SKM-1 treated with dmso at 0.1 percent for 144 hours (cell line): ENCODE results near the gene OOEP.
"Not testable (repeated sequence)": the region's sequence is repeated elsewhere in the genome, so short reads cannot be mapped to it uniquely, and the experiment has no call there.

ENCODE experiments used
- DNase-seq: peaks from one replicate; lab custom pipeline; 2025; ENCODE audit not compliant: unreplicated experiment; lab: John Stamatoyannopoulos, UW

The OOEP gene

DNA sequence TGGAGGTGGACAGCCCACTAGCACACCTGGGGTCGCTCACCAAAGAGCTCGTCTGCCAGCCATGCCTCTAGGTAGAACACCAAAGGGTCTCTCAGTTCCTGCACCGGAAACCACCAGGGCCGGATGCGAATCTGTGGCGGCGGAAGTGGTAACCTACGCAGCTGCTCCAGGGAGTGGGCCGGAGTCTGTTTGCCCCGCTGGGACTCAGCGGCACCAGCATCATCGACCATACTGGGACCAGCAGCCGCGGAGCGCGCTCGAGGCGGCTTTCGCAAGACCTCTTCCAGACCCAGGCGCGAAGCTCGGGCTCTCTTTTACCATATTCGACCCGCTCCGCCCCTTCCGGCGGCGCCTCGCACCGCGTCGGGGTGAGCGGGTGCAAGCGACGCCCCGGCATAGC, at the start of gene OOEP:
TSS of gene OOEP (minus strand) at position 335 of the 400 bp plus-strand sequence. CDS start at position 230, 105 bp downstream.
- DNase-seq, result no peak

DNA sequence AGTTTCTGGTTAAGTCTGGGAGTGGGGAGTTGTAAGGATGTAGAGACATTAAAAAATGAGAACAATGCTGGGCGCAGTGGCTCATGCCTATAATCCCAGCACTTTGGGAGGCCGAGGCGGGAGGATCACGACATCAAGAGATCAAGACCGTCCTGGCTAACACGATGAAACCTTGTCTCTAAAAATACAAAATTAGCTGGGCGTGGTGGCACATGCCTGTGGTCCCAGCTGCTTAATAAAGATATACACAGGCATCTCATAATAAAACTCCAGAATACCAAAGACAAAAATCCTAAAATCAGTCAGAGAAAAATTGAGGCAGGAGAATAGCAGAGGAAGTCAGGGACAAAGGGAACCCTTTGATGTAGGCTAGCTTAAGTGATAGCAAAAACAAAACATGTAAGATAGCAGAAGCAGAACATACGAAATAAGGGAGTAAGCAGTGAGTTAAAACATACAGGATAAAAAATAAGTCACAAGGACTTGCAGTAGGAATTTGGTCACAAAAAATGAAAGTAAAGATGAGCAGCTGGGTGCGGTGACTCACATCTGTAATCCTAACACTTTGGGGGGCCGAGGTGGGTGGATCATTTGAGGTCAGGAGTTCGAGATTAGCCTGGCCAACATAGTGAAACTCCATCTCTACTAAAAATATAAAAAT, 48.5 kb upstream of the OOEP start:
- DNase-seq, result no peak

DNA sequence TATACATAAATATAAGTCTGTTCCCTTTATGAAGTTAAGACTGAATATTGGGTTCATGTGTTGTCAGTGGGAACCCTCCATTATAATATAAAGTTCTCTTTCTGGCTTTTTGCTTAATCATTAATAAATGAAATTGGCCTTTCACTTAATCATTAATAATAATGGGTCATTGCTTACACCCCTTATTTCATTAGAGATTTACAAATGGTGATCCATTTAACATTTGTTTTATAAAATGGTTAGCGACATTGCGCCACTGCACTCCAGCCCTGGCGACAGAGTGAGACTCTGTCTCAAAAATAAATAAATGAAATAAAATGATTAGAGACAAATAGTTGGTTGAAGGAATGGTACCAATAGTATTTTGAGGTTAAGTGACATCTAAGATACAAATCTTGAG, 43.4 kb upstream of the OOEP start:
- DNase-seq, result no peak

DNA sequence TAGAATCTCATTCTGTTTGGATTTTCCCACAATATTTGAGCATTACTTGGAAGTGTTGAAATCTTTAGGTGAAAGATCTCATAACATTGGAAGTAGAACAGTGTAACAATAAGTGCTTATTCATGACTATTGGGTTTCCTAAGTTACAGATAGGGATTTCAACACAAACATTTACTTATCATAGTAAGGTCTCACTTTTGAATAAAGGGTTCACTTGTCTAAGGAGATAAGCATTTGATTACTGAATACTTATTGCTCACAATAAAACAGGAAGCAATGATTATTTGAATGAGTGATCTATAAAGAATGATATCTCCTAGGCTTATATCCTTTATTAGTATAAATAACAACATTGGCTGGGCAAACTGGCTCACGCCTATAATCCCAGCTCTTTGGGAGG, 39.7 kb upstream of the OOEP start:
- no peak for DNase-seq

DNA sequence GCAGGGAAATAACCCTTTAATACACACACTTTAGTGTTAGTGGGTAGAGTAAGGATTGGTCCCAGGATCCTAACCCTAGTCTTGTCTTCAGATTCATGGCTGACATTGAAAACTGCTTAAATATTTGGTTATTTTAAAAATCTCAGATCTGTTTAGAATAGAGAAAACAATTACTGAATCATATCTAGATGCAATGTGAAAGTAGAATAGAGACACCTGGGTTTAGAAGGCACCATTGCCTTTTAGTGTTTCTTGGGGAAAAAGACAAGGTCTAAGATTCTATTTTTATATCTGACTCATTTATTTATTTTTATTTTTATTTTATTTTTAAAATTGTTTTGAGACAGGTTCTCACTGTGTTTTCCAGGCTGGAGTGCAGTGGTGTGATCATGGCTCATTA, 31.0 kb upstream of the OOEP start:
- no peak for DNase-seq

DNA sequence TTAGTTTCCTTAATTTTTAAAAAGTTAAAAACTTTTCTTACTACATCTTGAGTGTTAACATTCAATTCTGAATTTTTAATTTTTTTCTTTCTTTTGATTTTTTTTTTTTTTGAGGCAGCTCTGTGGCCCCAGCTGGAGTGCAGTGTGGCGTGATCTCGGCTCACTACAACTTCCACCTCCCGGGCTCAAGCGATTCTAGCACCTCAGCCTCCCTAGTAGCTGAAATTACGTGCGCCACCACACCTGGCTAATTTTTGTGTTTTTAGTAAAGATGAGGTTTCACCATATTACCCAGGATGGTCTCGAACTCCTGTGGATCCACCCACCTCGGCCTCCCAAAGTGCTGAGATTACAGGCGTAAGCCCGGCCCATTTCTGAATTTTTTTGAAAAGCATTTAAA, 26.2 kb upstream of the OOEP start:
- DNase-seq, result no peak

DNA sequence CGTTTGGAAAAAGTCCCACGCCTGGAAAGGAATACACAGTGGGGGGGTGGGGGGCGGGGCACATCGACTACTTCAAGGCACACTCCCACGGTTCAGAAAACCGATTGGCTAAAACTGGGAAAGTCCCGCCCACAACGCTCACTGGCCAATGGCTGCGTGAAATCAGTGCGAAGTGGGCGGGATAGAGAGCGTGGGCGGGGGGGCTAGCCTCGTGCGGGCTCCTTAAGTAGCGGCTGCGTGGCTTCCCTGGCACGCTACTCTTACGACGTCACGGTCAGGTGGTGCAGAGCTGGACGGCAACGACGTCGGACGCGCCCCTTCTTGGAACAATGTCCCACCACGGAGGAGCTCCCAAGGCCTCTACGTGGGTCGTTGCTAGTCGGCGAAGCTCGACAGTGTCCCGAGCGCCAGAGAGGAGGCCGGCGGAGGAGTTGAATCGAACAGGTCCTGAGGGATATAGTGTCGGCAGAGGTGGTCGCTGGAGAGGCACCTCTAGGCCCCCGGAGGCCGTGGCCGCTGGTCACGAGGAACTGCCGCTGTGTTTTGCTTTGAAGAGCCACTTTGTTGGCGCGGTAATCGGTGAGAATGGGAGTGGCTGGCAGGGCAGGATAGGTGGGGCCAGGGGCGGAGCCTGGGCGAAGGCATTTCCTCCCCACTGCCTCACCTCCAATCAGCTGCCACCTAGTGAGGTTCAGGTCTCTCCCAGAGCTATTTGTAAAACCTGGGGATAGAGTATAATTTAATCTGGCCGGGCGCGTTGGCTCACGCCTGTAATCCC, 25.1 kb upstream of the OOEP start, which contains the start of gene DDX43:
TSS of gene DDX43 (plus strand) at position 252 of the 778 bp plus-strand sequence. CDS start at position 330, 78 bp downstream.
- DNase-seq, result peak; percentile 59

DNA sequence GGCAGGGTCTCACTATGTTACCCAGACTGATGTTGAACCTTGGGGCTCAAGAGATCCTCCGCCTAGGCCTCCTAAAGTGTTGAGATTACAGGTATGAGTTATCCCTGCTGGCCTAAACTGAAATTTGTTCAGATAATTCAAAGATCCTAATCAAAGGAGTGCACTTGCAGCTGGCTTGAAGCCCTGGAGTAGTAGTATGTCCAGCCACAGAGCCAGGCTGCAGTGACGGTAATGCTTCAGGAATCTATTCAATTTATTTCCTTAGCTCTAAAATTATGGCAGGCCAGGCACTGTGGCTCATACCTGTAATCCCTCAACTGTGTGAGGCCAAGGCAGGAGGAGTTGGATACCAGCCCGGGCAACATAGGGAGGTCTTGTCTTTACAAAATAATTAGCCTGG, 23.6 kb upstream of the OOEP start:
- no peak for DNase-seq

DNA sequence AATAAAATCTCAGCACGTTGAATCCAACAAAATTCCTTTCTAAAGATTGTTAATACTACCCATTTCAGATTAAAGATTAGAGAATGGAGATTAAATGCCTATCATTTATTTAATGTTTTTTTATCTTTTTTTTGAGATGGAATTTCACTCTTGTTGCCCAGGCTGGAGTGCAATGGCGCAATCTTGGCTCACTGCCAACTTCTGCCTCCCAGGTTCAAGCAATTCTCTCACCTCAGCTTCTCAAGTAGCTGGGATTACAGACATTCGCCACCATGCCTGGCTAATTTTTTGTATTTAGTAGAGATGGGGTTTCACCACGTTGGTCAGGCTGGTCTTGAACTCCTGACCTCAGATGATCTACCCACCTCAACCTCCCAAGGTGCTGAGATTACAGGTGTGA, 22.5 kb upstream of the OOEP start:
- not testable (repeated sequence) for DNase-seq

DNA sequence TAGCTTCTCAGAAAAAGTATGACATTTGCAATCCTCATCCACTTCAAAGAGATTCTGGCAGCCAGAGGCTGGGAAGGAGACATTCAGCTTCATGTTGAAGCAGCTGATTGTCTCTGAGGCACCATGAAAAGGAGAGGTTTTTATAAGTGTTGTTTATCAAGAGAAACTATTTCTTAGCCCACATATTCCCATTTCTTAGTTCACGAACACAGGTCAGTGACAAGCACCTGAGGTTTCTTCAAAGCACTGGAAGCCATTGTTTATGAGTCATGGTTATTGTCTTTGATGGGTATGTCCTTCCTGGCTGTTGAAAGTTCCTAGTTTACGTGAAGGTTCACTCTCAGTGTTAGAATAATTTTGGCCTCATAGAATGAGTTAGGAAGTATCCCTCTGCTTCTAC, 22.0 kb upstream of the OOEP start:
- no peak for DNase-seq

DNA sequence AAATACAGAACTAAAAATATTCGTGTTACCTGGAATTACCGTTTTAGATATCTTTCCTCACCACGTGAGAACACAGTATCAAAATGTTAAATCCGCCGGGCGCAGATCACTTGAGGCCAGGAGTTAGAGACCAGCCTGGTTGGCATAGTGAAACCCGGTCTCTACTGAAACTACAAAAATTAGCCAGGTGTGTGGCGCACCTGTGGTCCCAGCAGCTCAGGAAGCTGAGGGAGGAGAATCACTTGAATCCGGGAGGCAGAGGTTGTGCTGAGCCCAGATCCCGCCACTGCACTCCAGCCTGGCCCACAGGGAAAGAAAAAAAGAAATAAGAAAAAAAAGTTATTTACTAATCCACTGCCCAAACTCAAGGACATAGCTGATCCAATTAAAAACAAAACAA, 20.2 kb upstream of the OOEP start:
- no peak for DNase-seq

DNA sequence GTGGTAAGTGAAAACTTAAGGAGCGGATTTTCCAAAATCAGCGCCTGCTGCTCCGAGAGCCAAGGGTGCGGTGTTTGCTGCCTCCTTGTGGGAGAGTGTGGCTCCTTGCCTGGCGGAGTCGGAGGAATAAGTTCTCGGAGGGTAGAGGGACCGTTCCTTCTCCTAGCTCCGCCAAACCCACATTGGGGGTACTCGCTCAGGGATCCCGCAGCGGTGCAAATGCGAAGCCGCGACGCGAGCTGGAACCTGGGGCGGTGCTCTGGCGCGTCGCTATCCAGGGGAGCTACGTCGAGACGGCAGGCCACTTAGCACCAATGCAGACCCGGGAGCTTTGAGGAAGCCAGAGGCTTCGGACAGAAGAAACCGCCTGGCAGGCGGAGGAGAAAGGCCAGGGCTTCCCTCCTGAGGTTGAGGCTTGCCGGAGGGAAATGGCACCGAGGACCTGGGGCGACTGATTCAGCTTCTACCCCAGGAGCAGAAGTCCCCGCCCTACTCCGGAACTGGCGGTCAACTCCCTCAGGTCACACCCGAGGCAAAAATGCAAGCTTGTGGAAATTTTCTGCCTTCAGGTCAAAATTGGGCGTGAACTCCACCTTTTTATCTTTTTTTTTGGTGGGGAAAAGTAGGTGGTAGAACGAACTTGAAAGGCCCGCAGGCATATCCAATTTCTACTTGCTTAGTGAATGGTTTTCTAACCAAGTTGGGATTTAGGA, 19.3 kb upstream of the OOEP start:
- DNase-seq, result peak; percentile 75

DNA sequence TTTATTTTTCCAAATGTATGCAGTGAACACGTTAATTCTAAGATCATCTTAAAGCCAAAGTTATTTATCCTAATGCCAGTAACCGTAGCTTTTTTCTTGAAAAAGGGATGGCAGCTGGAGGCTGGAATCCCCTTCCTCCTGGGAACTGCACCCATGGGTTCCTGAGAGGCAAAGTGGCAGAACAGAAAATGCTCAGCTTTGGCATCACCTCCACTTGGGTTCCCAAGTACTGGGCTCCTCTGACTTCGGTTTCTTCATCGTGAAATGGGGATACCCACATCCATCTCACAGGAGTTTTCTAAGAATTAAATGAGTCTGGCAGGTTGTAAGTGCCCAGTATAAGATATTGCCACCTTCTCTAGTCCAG, 18.7 kb upstream of the OOEP start:
- no peak for DNase-seq

DNA sequence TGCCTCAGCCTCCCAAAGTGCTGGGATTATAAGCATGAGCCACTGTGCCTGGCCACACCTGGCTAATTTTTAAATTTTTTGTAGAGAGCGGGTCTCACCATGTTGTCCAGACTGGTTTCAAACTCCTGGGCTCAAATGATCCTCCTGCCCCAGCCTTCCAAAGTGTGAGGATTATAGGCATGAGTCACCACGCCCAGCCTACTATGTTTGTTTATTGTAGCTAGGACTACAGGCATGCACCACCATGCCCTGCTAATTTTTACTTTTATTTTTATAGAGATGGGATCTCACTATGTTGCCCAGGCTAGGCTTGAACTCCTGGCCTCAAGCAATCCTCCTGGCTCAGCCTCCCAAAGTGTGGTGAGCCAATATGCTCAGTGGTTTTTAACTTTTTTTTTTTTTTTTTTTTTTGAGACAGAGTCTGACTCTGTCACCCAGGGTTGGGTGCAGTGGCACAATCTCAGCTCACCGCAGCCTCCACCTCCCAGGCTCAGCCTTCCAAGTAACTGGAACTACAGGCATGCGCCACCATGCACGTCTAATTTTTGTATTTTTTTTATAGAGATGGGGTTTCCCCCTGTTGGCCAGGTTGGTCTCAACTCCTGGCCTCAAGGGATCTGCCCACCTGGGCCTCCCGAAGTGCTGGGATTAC, 12.9 kb upstream of the OOEP start:
- no peak for DNase-seq

DNA sequence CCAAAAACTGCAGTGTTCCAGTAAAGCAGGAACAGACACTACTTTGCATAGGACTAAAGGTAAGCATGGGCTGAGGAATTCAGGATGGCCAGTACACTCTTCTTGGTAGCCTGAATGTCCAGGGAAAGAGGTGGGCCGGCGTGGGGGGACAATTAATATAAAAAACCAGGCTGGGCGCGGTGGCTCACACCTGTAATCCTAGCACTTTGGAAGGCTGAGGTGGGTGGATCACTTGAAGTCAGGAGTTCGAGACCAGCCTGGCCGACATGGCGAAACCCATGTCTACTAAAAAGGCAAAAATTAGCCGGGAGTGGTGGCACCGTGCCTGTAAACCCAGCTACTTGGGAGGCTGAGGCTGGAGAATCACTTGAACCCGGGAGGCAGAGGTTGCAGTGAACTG, 11.8 kb upstream of the OOEP start:
- DNase-seq, result not testable (repeated sequence)

DNA sequence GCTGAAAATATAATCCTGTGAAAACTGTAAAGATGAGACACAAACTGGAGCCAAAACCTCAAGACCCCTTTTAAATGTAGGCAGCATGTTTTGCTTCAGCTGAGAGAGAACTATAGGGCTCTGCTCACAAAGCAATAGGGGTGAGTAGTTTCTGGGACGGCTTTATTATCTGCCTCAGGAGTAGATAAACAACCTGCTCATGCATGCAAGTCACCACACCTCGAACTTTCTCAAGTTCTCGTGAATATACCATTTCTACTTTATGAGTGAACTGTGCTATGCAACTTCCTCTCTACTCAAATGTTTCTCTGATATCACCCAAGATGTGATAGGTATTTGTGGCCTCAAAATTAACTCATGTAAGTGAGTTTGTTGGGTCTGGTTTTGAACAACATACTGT, 7.5 kb upstream of the OOEP start:
- DNase-seq, result no peak

DNA sequence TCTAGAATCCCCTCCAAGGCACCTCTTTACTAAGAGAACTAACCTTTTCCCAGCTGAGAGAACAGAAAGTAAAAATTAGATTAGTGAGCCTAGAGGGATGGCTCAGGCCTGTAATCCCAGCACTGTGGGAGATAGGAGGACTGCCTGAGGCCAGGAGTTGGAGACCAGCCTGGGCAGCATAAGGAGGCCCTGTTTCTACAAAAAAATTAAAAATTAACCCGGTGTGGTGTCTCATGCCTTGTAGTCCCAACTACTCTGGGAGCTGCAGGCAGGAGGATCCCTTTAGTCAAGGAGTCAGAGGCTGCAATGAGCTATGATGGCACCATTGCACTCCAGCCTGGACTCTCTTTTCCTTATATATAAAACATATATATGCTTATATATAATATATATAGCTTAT, 5.5 kb upstream of the OOEP start:
- DNase-seq, result no peak

DNA sequence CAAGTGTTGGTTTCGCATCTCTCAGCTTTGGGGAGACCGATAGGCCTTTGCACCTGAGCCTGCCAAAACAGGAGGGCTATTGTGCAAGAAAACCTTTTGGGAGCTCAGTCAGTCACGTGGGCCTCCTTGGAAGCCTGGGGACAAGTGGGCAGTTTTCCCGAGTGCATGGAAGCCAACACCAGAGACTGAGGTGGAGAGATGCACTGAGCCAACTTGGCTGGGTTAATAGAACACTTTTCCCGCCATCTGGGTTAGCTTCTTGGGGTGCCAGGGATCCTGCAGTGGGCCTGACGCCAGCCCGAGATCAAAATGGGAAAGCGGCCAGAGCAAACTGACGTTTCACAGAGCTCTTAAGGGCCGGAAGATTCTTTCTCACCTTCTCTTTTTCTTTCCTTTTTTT, 2.8 kb upstream of the OOEP start:
- no peak for DNase-seq

DNA sequence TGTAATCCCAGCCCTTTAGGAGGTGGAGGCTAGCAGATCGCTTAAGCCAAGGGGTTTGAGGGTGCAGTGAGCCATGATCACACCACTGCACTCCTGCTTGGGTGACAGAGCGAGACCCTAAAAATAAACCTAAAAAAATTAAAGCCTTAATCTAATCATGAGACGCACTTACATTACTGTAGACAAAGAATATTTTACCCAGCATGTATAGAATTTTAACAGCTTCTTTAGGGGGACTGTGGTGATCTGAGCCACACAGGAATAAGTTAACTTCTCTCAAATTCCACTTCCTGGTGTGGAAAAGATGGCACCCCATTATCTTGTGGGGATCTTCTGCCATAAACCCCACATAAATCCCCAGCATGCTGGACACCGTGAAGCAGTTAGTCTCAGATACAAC, 2.3 kb upstream of the OOEP start:
- DNase-seq, result no peak

DNA sequence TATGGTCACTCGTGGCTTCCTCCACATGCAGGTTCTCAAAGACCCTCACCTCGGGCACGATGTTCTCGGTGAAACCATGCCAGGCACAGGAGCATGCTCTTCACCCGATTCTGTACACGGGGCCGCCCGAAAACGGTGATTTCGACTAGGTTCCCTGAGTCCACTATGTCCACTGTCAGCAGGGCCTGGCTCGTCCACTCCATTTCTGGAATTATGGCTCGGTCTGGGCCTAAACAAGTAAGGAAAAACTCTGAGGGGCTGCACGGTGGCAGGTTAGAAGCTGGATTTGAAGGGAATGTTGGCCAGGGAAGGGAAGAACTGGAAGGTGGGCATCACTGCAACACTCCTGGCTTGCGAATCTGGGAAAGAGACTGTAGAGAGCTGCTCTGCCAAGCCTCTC, 540 bp downstream of the OOEP start:
- DNase-seq, result no peak

DNA sequence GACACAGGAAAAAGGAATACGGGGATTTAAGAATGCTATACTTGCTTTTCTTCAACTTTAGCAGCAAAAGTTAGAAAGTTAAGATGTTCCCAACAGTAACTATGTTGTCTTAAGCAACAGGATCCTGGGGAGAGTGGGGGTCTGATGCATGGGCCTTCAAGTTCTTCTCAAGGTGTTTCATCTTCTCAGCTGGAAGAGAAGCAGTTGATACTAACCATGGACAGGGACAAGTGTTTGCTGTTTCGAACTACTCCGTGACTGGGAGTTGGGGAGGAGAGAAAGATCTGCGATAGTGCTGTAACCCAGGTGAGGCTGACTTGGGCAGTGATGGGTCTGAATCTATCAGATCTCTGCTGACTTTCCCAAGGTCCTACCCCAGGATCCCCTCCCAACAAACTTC, 1.0 kb downstream of the OOEP start:
- DNase-seq, result no peak
